H9 (cell line): ENCODE results near the gene NPNT. TPM values are rescaled to one million over a fixed set of nuclear protein-coding genes. Genes with fewer than 3 reads are reported as not detected.

Experiments
- DNase-seq: peaks from one replicate; pipeline ENCODE4 v3.0.0-alpha.2; 2017
- H2AFZ ChIP-seq: one replicate; pipeline ENCODE4 v1.6.1; 2013; ENCODE audit warnings: mild to moderate bottlenecking, low read length, control low read depth, moderate library complexity
- H2AK5ac ChIP-seq: 2 replicates; pipeline ENCODE4 v1.6.1; 2013; ENCODE audit warnings: low read length, control low read depth, mixed read lengths; ENCODE audit not compliant: insufficient read length
- H2BK120ac ChIP-seq: one replicate; pipeline ENCODE4 v1.6.1; 2013; ENCODE audit warnings: low read depth, mild to moderate bottlenecking, low read length, control low read depth, inconsistent platforms; ENCODE audit not compliant: poor library complexity, severe bottlenecking
- H2BK12ac ChIP-seq: 2 replicates; pipeline ENCODE4 v1.6.1; 2013; ENCODE audit warnings: low read length, control low read depth, mixed read lengths, low read depth; ENCODE audit not compliant: insufficient read length
- H2BK15ac ChIP-seq: 2 replicates; pipeline ENCODE4 v1.6.1; 2013; ENCODE audit warnings: low read depth, low read length, control low read depth
- H2BK20ac ChIP-seq: one replicate; pipeline ENCODE4 v1.6.1; 2013; ENCODE audit warnings: low read depth, mild to moderate bottlenecking, low read length, control low read depth, inconsistent platforms; ENCODE audit not compliant: poor library complexity, severe bottlenecking
- H2BK5ac ChIP-seq: 2 replicates; pipeline ENCODE4 v1.6.1; 2013; ENCODE audit warnings: low read length, control low read depth, mixed read lengths; ENCODE audit not compliant: insufficient read length
- H3K14ac ChIP-seq: 2 replicates; pipeline ENCODE4 v1.6.1; 2013; ENCODE audit warnings: low read length, control low read depth; ENCODE audit not compliant: insufficient read depth
- H3K18ac ChIP-seq: 2 replicates; pipeline ENCODE4 v1.6.1; 2013; ENCODE audit warnings: low read depth, mild to moderate bottlenecking, mixed read lengths, low read length, control low read depth; ENCODE audit not compliant: insufficient read length
- H3K23ac ChIP-seq: 2 replicates; pipeline ENCODE4 v1.6.1; 2013; ENCODE audit warnings: low read length, control low read depth, mixed read lengths, low read depth; ENCODE audit not compliant: insufficient read length
- H3K23me2 ChIP-seq: 2 replicates; pipeline ENCODE4 v1.6.1; 2013; ENCODE audit warnings: low read depth, mild to moderate bottlenecking, mixed read lengths, low read length, control low read depth; ENCODE audit not compliant: insufficient read length, poor library complexity, severe bottlenecking
- H3K27ac ChIP-seq: 2 replicates; pipeline ENCODE4 v1.5.1; 2013; ENCODE audit warnings: low read length, control low read depth, mixed read lengths, low read depth; ENCODE audit not compliant: insufficient read length
- H3K27me3 ChIP-seq: 2 replicates; pipeline ENCODE4 v1.6.1; 2013; ENCODE audit warnings: low read length, control low read depth, inconsistent platforms; ENCODE audit not compliant: insufficient read depth
- H3K4ac ChIP-seq: 2 replicates; pipeline ENCODE4 v1.6.1; 2013; ENCODE audit warnings: low read depth, mild to moderate bottlenecking, control low read depth, inconsistent platforms, low read length, moderate library complexity
- H3K4me1 ChIP-seq: 2 replicates; pipeline ENCODE4 v1.6.1; 2013; ENCODE audit warnings: low read length, control low read depth, inconsistent platforms; ENCODE audit not compliant: insufficient read depth
- H3K4me2 ChIP-seq: 2 replicates; pipeline ENCODE4 v1.6.1; 2013; ENCODE audit warnings: low read length, control low read depth, mixed read lengths; ENCODE audit not compliant: insufficient read length, insufficient read depth
- H3K56ac ChIP-seq: 2 replicates; pipeline ENCODE4 v1.6.1; 2013; ENCODE audit warnings: low read depth, mild to moderate bottlenecking, mixed read lengths, low read length, control low read depth; ENCODE audit not compliant: insufficient read length
- H3K79me1 ChIP-seq: 2 replicates; pipeline ENCODE4 v1.6.1; 2013; ENCODE audit warnings: low read depth, mild to moderate bottlenecking, moderate library complexity, low read length, control low read depth, inconsistent platforms; ENCODE audit not compliant: insufficient read depth, poor library complexity, severe bottlenecking
- H3K79me2 ChIP-seq: 2 replicates; pipeline ENCODE4 v1.6.1; 2013; ENCODE audit warnings: low read length, control low read depth, inconsistent platforms; ENCODE audit not compliant: insufficient read depth
- H3K9ac ChIP-seq: 2 replicates; pipeline ENCODE4 v1.6.1; 2013; ENCODE audit warnings: low read length, control low read depth, mixed read lengths; ENCODE audit not compliant: insufficient read length; ENCODE audit errors: extremely low read depth
- H3K9me3 ChIP-seq: one replicate; pipeline ENCODE4 v1.6.1; 2013; ENCODE audit warnings: low read depth, low read length, inconsistent platforms; ENCODE audit not compliant: control insufficient read depth
- H3T11ph ChIP-seq: one replicate; pipeline ENCODE4 v1.6.1; 2013; ENCODE audit warnings: mild to moderate bottlenecking, low read length, control low read depth, inconsistent platforms
- H4K20me1 ChIP-seq: one replicate; pipeline ENCODE4 v1.6.1; 2013; ENCODE audit not compliant: control insufficient read depth, insufficient read length, insufficient read depth
- H4K5ac ChIP-seq: 2 replicates; pipeline ENCODE4 v1.6.1; 2013; ENCODE audit warnings: low read depth, mild to moderate bottlenecking, mixed read lengths, low read length, control low read depth; ENCODE audit not compliant: insufficient read length
- H4K8ac ChIP-seq: replicated peaks from 2 replicates; pipeline ENCODE4 v1.6.1; 2013; ENCODE audit warnings: low read length, control low read depth, mixed read lengths, low read depth; ENCODE audit not compliant: insufficient read length
- H4K91ac ChIP-seq: 2 replicates; pipeline ENCODE4 v1.6.1; 2013; ENCODE audit warnings: low read depth, mild to moderate bottlenecking, moderate library complexity, mixed read lengths, low read length, control low read depth; ENCODE audit not compliant: insufficient read length
- H3K27ac Mint-ChIP-seq, 3 experiments: 2 replicates in 2 of 3; 3 replicates in 1 of 3; pipeline ENCODE4 v1.8.0; 2020 to 2021; ENCODE audit warnings: mixed read lengths in 3 of 3, mild to moderate bottlenecking in 1 of 3, moderate library complexity in 1 of 3
- H3K27me3 Mint-ChIP-seq: 2 replicates; pipeline ENCODE4 v1.8.0; 2021; ENCODE audit warnings: low read depth, mild to moderate bottlenecking, moderate library complexity, mixed read lengths
- H3K36me3 Mint-ChIP-seq, 3 experiments: 2 replicates in 2 of 3; 3 replicates in 1 of 3; pipeline ENCODE4 v1.8.0; 2020 to 2021; ENCODE audit warnings: low read depth in 3 of 3, mixed read lengths in 3 of 3; ENCODE audit not compliant: insufficient read depth in 1 of 3
- H3K4me1 Mint-ChIP-seq, 2 experiments: 2 replicates each; pipeline ENCODE4 v1.8.0; 2020; ENCODE audit warnings: mixed read lengths in 2 of 2
- H3K4me3 Mint-ChIP-seq, 2 experiments: 2 replicates in 1 of 2; 3 replicates in 1 of 2; pipeline ENCODE4 v1.8.0; 2020 to 2021; ENCODE audit warnings: mild to moderate bottlenecking in 2 of 2, mixed read lengths in 2 of 2, moderate library complexity in 1 of 2
- H3K9me3 Mint-ChIP-seq, 2 experiments: 2 replicates in 1 of 2; 3 replicates in 1 of 2; pipeline ENCODE4 v1.8.0; 2020; ENCODE audit warnings: mild to moderate bottlenecking in 2 of 2, mixed read lengths in 2 of 2, moderate library complexity in 1 of 2
- CTCF ChIP-seq: fragments of 200-600 bp; sonication (generic); conservative IDR thresholded peaks from 3 replicates; pipeline ENCODE4 v1.8.0; 2021; ENCODE audit warnings: antibody characterized with exemption, mild to moderate bottlenecking
- WGBS: extraction: QIAGEN DNeasy Blood & Tissue Kit; methylation state at CpG from one replicate; pipeline ENCODE4 v1.1.7; 2013; ENCODE audit warnings: missing lambda C conversion rate, low lambda C conversion rate, mixed read lengths; ENCODE audit not compliant: insufficient read length; ENCODE audit errors: extremely low coverage; 5-methylcytosine and 5-hydroxymethylcytosine counted together
- total RNA-seq: library from RNA; stranded (reverse); gene quantifications from 2 replicates; pipeline ENCODE4 v1.2.1, GENCODE V29; 2021

NPNT gene
- total RNA-seq, 1 experiment from 2014 or later, result 0.37 TPM

GRCh38 chr4:105969575-105969974 is 74.3 kb downstream of the NPNT start:
- Histone ChIP-seq H2BK12ac (no peak overlapping the region), H3K27me3 (no peaks in the 10 kb centered on the region), H2AK5ac (no peak overlapping the region), H3K27ac (no peak overlapping the region), H3K4me2 (no peak overlapping the region), H3K18ac (no peak overlapping the region), H3K4me1 (peaks cover 11% of the 10 kb centered on the region; the same call in 1 of the 2 replicates), H3T11ph (no peak overlapping the region), H3K14ac (no peak overlapping the region), H2BK20ac (no peak overlapping the region), H3K4ac (no peak overlapping the region), H2BK5ac (no peak overlapping the region), H3K79me1 (no peaks in the 10 kb centered on the region), H4K91ac (no peak overlapping the region), H3K23me2 (no peaks in the 10 kb centered on the region), H3K9ac (no peak overlapping the region), H3K9me3 (no peaks in the 10 kb centered on the region), H3K56ac (no peak overlapping the region), H2BK15ac (no peak overlapping the region), H3K79me2 (no peaks in the 10 kb centered on the region), H2BK120ac (no peak overlapping the region), H4K5ac (no peak overlapping the region), H4K20me1 (no peaks in the 10 kb centered on the region), H2AFZ (no peak overlapping the region), H4K8ac (no peak overlapping the region), H3K23ac (no peak overlapping the region)
- Mint-ChIP-seq H3K27me3 (no peaks in the 10 kb centered on the region), H3K27ac (no peak overlapping the region), H3K4me1 (peaks cover 41 to 50% of the 10 kb centered on the region in 2 experiments), H3K4me3 (no peak overlapping the region), H3K9me3 (no peaks in the 10 kb centered on the region), H3K36me3 (no peaks in the 10 kb centered on the region)
- no CpG with 5 or more reads among the region's 2 CpGs for WGBS
- no peak for TF ChIP-seq CTCF
- no peak for DNase-seq
